Mesenchymal stem cell (in vitro differentiated cells and primary cell): Measurements from ENCODE around the gene EVL.

Experiments used
- DNase-seq: peaks from one replicate; pipeline ENCODE4 v3.0.0-alpha.2; 2013
- H2AFZ ChIP-seq: one replicate; pipeline ENCODE4 v1.6.1; 2013; ENCODE audit warnings: low read depth, mild to moderate bottlenecking, control low read depth, inconsistent platforms, low read length, moderate library complexity
- H2AK5ac ChIP-seq: 2 replicates; pipeline ENCODE4 v1.6.1; 2013; ENCODE audit warnings: low read length, moderate library complexity, mild to moderate bottlenecking, inconsistent platforms; ENCODE audit not compliant: severe bottlenecking
- H2BK120ac ChIP-seq: one replicate; pipeline ENCODE4 v1.6.1; 2013; ENCODE audit warnings: low read depth, mild to moderate bottlenecking, inconsistent platforms, low read length, moderate library complexity
- H2BK12ac ChIP-seq, 2 experiments: one replicate each; pipeline ENCODE4 v1.6.1; 2013; ENCODE audit warnings: inconsistent platforms in 2 of 2, low read length in 2 of 2, mild to moderate bottlenecking in 2 of 2, moderate library complexity in 2 of 2, control low read depth in 1 of 2
- H2BK15ac ChIP-seq: one replicate; pipeline ENCODE4 v1.6.1; 2013; ENCODE audit warnings: mild to moderate bottlenecking, low read depth, inconsistent platforms; ENCODE audit not compliant: poor library complexity, severe bottlenecking
- H2BK5ac ChIP-seq: 2 replicates; pipeline ENCODE4 v1.6.1; 2013; ENCODE audit warnings: low read depth, mild to moderate bottlenecking, low read length, control low read depth, inconsistent platforms; ENCODE audit not compliant: poor library complexity, severe bottlenecking
- H3K14ac ChIP-seq, 2 experiments: one replicate each; pipeline ENCODE4 v1.6.1; 2013; ENCODE audit warnings: inconsistent platforms in 2 of 2, low read length in 2 of 2, control low read depth in 1 of 2, mild to moderate bottlenecking in 1 of 2, moderate library complexity in 1 of 2
- H3K18ac ChIP-seq, 2 experiments: one replicate each; pipeline ENCODE4 v1.6.1; 2013; ENCODE audit warnings: inconsistent platforms in 2 of 2, low read length in 2 of 2, control low read depth in 1 of 2, low read depth in 1 of 2, mild to moderate bottlenecking in 1 of 2
- H3K23ac ChIP-seq, 2 experiments: one replicate each; pipeline ENCODE4 v1.6.1; 2013; ENCODE audit warnings: inconsistent platforms in 2 of 2, low read length in 2 of 2, mild to moderate bottlenecking in 2 of 2, moderate library complexity in 2 of 2, control low read depth in 1 of 2
- H3K27ac ChIP-seq: 2 replicates; pipeline ENCODE4 v1.5.1; 2013; ENCODE audit warnings: mild to moderate bottlenecking, moderate library complexity, low read length, control low read depth, inconsistent platforms; ENCODE audit not compliant: poor library complexity, severe bottlenecking
- H3K27me3 ChIP-seq, 2 experiments: 2 replicates each; pipeline versions ENCODE4 v1.6.1 to v1.7.0; 2013; ENCODE audit warnings: low read length in 2 of 2, mild to moderate bottlenecking in 2 of 2, moderate library complexity in 2 of 2, control low read depth in 1 of 2, inconsistent platforms in 1 of 2; ENCODE audit not compliant: control insufficient read depth in 1 of 2, insufficient read depth in 1 of 2
- H3K36me3 ChIP-seq, 2 experiments: 2 replicates each; pipeline versions ENCODE4 v1.6.1 to v1.7.0; 2013; ENCODE audit warnings: low read length in 2 of 2, control low read depth in 1 of 2, inconsistent platforms in 1 of 2, low read depth in 1 of 2, mild to moderate bottlenecking in 1 of 2; ENCODE audit not compliant: insufficient read depth in 2 of 2, control insufficient read depth in 1 of 2
- H3K4ac ChIP-seq, 2 experiments: one replicate each; pipeline ENCODE4 v1.6.1; 2013; ENCODE audit warnings: inconsistent platforms in 2 of 2, low read length in 2 of 2, mild to moderate bottlenecking in 2 of 2, moderate library complexity in 2 of 2, control low read depth in 1 of 2, low read depth in 1 of 2
- H3K4me1 ChIP-seq: 2 replicates; pipeline ENCODE4 v1.6.1; 2013; ENCODE audit warnings: low read depth, low read length, control low read depth; ENCODE audit not compliant: control insufficient read depth, insufficient read depth
- H3K4me2 ChIP-seq: 2 replicates; pipeline ENCODE4 v1.6.1; 2013; ENCODE audit warnings: low read length, mild to moderate bottlenecking, inconsistent platforms; ENCODE audit not compliant: poor library complexity, severe bottlenecking
- H3K4me3 ChIP-seq, 2 experiments: 2 replicates each; pipeline versions ENCODE4 v1.5.1 to v1.7.0; 2013; ENCODE audit warnings: low read length in 2 of 2, mild to moderate bottlenecking in 2 of 2, control low read depth in 1 of 2, low read depth in 1 of 2; ENCODE audit not compliant: insufficient read depth in 1 of 2
- H3K79me1 ChIP-seq: replicated peaks from 2 replicates; pipeline ENCODE4 v1.6.1; 2013; ENCODE audit warnings: mild to moderate bottlenecking, control low read depth, low read length, inconsistent platforms; ENCODE audit not compliant: poor library complexity, severe bottlenecking
- H3K9ac ChIP-seq: 2 replicates; pipeline ENCODE4 v1.7.0; 2013; ENCODE audit warnings: mild to moderate bottlenecking, low read length, moderate library complexity
- H3K9me3 ChIP-seq: 2 replicates; pipeline ENCODE4 v1.7.0; 2013; ENCODE audit warnings: mild to moderate bottlenecking, low read length; ENCODE audit not compliant: control insufficient read depth
- H4K8ac ChIP-seq: one replicate; pipeline ENCODE4 v1.6.1; 2013; ENCODE audit warnings: inconsistent platforms, mild to moderate bottlenecking, low read length, moderate library complexity
- H4K91ac ChIP-seq: one replicate; pipeline ENCODE4 v1.6.1; 2013; ENCODE audit warnings: mild to moderate bottlenecking, low read length, inconsistent platforms
- WGBS: methylation state at CpG from one replicate; pipeline ENCODE4 v1.1.7; 2013; ENCODE audit warnings: mixed read lengths; 5-methylcytosine and 5-hydroxymethylcytosine counted together

EVL gene

DNA sequence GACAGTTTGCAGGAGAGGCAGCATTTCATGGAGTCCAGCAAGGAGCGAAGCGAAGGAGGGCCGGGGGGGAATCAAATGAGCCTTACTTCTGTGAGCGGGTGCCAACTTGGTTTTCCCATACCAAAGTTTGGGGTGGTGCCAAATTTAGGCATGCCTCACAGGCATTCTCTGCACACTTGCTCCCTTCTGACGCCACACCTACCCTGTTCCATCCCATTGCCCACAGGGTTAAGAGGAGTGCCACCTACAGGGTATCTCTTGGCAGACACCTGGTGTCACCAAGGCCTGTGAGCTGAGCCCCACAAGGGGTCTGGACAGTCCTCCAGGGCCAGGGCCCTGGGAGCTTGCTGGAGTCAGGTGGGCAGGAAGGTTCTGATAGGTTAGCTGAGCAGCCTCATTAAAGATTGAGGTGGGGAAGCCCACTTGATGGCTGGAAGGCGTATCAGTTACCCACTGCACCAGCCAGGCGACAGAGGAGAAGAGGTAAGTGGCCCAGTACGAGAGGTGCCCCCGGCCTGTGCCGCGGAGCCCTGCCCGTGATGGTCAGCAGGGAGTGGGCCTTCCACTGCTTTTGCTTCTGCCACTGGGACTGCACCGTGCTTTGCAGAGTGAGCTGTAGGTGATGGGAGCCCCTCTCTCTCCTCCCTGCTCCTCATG lies 49.0 kb downstream of the EVL start:
- Histone ChIP-seq H3K18ac (no peak overlapping the region), H4K91ac (no peak overlapping the region), H2BK5ac (no peak overlapping the region), H2AK5ac (no peak overlapping the region), H3K4me1 (peaks cover 6% of the 10 kb centered on the region), H3K4me2 (no peak overlapping the region), H3K27ac (no peak overlapping the region), H3K9me3 (no peaks in the 10 kb centered on the region), H3K4me3 (no peak overlapping the region), H4K8ac (no peak overlapping the region), H3K9ac (no peak overlapping the region), H3K4ac (no peak overlapping the region), H3K79me1 (peaks cover 8% of the 10 kb centered on the region), H3K23ac (no peak overlapping the region), H3K36me3 (peaks cover 0 to 6% of the 10 kb centered on the region in 2 experiments), H3K27me3 (no peaks in the 10 kb centered on the region), H2BK15ac (no peak overlapping the region), H2BK120ac (no peak overlapping the region), H2AFZ (no peak overlapping the region), H3K14ac (no peak overlapping the region), H2BK12ac (no peak overlapping the region)
- WGBS: 82% methylated on average over 11 of the region's 13 CpGs
- DNase-seq: no peak

DNA sequence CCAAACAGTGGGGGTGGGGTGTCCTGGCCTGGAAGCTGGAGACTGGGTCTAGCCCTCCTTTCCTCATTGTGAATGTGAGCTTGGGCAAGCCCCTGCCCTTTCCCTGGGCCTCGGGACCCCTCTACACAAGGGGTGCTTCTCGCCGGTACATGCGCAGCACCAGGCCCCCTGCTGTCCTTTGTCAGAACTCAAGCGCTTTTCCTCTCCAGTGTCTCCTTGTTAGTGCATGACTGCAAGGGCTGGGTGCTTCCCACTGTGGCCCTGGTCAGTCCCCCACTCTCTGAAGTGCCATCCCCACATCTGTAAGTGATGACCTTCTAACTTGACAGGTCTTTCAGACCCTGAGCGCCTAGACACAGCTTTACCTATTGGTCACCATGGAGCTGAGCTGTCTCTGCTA lies 50.0 kb downstream of the EVL start:
- no peak overlapping the region for H3K4me2 ChIP-seq
- H4K8ac ChIP-seq: no peak overlapping the region
- peaks cover 8% of the 10 kb centered on the region for H3K79me1 ChIP-seq
- no peak overlapping the region for H2BK15ac ChIP-seq
- no peaks in the 10 kb centered on the region for H3K9me3 ChIP-seq
- WGBS: 92% methylated on average over 6 of the region's 6 CpGs
- H2AK5ac ChIP-seq: no peak overlapping the region
- H3K4ac ChIP-seq: no peak overlapping the region
- H3K18ac ChIP-seq: no peak overlapping the region
- H2BK12ac ChIP-seq: no peak overlapping the region
- no peak overlapping the region for H2AFZ ChIP-seq
- no peak overlapping the region for H3K4me3 ChIP-seq
- no peaks in the 10 kb centered on the region for H3K27me3 ChIP-seq
- no peak overlapping the region for H2BK120ac ChIP-seq
- DNase-seq: no peak
- no peak overlapping the region for H3K23ac ChIP-seq
- H3K36me3 ChIP-seq: peaks cover 0 to 9% of the 10 kb centered on the region in 2 experiments
- no peak overlapping the region for H3K27ac ChIP-seq
- H3K14ac ChIP-seq: no peak overlapping the region
- no peak overlapping the region for H2BK5ac ChIP-seq
- H4K91ac ChIP-seq: no peak overlapping the region
- no peak overlapping the region for H3K9ac ChIP-seq
- peaks cover 6% of the 10 kb centered on the region for H3K4me1 ChIP-seq

DNA sequence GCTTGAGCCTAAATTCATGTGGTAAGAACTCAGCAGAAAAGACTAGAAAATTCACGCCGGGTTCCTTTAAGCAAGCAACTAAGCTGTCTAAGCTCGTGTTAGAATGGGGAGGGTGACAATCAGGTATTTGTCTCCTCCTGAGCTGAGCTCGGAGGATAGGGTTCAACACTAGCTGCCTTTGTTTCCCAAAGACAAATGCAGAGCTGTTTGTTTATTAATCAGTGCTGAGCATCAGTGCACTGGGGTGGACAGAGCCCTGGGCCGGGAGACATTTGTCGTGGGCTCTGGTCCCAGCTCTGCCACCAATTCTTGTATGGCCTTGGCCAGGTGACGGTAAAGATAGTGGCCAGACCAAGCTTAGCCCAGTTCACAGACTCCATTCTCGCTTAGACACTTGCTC lies 50.5 kb downstream of the EVL start:
- WGBS: 97% methylated on average over 8 of the region's 8 CpGs
- Histone ChIP-seq H3K79me1 (peaks cover 5% of the 10 kb centered on the region), H3K27me3 (no peaks in the 10 kb centered on the region), H3K23ac (no peak overlapping the region), H3K4ac (no peak overlapping the region), H2BK15ac (no peak overlapping the region), H3K14ac (no peak overlapping the region), H2BK120ac (no peak overlapping the region), H2BK12ac (no peak overlapping the region), H2BK5ac (no peak overlapping the region), H3K18ac (no peak overlapping the region), H3K27ac (no peak overlapping the region), H3K9ac (no peak overlapping the region), H4K91ac (no peak overlapping the region), H4K8ac (no peak overlapping the region), H3K36me3 (peaks cover 0 to 9% of the 10 kb centered on the region in 2 experiments), H2AK5ac (no peak overlapping the region), H3K9me3 (no peaks in the 10 kb centered on the region), H3K4me2 (no peak overlapping the region), H2AFZ (no peak overlapping the region), H3K4me1 (peaks cover 6% of the 10 kb centered on the region), H3K4me3 (no peak overlapping the region)
- DNase-seq: no peak

DNA sequence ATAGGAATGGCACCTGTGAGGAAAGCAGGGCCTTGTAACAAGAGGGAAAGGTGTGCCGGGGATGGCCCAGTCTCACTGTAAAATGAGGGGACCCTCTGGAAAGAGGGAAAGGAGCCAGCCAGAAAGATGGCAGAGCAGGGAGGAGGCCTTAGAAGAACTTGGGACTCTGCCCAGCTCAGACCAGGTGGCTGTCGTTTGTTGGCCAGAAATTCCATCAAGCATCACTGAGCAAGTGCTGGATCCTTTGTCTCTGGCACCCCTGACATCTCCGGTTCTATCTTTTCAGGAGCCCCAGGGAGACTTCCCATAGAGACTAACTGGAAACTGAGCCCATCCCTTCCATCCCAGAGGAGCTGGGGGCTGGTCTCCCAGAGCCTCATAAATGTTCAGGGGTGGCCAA lies 50.9 kb downstream of the EVL start:
- no peak overlapping the region for H2BK120ac ChIP-seq
- DNase-seq: no peak
- H4K8ac ChIP-seq: no peak overlapping the region
- no peak overlapping the region for H4K91ac ChIP-seq
- 100% methylated on average over 3 of the region's 3 CpGs for WGBS
- no peak overlapping the region for H3K14ac ChIP-seq
- H3K23ac ChIP-seq: no peak overlapping the region
- peaks cover 6% of the 10 kb centered on the region for H3K4me1 ChIP-seq
- H3K18ac ChIP-seq: no peak overlapping the region
- H2BK5ac ChIP-seq: no peak overlapping the region
- H3K9me3 ChIP-seq: no peaks in the 10 kb centered on the region
- peaks cover 4% of the 10 kb centered on the region for H3K79me1 ChIP-seq
- no peak overlapping the region for H3K4me3 ChIP-seq
- no peak overlapping the region for H3K4me2 ChIP-seq
- H3K27ac ChIP-seq: no peak overlapping the region
- no peak overlapping the region for H2AK5ac ChIP-seq
- H2BK15ac ChIP-seq: no peak overlapping the region
- H3K36me3 ChIP-seq: peaks cover 0 to 13% of the 10 kb centered on the region in 2 experiments
- no peak overlapping the region for H2AFZ ChIP-seq
- no peak overlapping the region for H3K4ac ChIP-seq
- H3K9ac ChIP-seq: no peak overlapping the region
- no peaks in the 10 kb centered on the region for H3K27me3 ChIP-seq
- H2BK12ac ChIP-seq: no peak overlapping the region
